ENCODE results near the gene ESRRB. TPM values are rescaled to one million over a fixed set of nuclear protein-coding genes. Genes with fewer than 3 reads are reported as not detected.

ESRRB gene
- polyA plus RNA-seq, 6 donors from 2014 or later: not detected

- no peak for ATAC-seq (ENCODE audit: low read depth in 2 of 2)
- H3K4me1 Mint-ChIP-seq: no peaks in the 10 kb centered on the region
- no peak overlapping the region for H3K27ac Mint-ChIP-seq
- no peaks in the 10 kb centered on the region for H3K36me3 Mint-ChIP-seq
- no peak for DNase-seq
- peak overlapping the region in 1 of 8 donors; percentile 35 for H3K4me3 Mint-ChIP-seq
- peaks cover 10 to 30% (median 15%) of the 10 kb centered on the region in 3 donors for H3K27me3 Mint-ChIP-seq
- no peaks in the 10 kb centered on the region for H3K9me3 Mint-ChIP-seq
Observed at GRCh38 chr14:76488551-76488950, 112.6 kb downstream of the ESRRB start.

DNA sequence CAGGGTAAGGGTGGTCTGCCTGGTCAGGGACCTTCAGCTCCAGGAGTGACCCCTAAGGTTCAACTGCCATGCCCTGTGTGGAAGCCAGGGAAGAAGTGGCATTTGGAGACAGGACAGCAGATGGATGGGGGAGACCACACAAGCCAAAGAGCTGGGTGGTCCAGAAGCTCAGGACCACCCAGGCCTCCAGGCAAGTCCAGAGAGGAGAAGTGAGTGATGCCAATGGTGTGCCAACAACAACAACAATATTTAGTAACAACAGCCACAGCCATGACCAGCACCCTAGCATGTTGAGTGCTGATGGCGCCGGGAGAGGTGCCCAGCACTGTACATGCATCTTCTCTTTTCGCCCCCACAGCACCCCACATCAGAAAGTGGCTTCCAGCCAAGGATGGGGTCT lies 113.7 kb downstream of the ESRRB start:
- Mint-ChIP-seq H3K4me3 (no peak overlapping the region), H3K27ac (no peak overlapping the region), H3K9me3 (no peaks in the 10 kb centered on the region), H3K4me1 (no peaks in the 10 kb centered on the region), H3K27me3 (peaks cover 13 to 30% (median 15%) of the 10 kb centered on the region in 3 donors), H3K36me3 (no peaks in the 10 kb centered on the region)
- DNase-seq (no peak), ATAC-seq (ENCODE audit: low read depth in 2 of 2) (no peak)

DNA sequence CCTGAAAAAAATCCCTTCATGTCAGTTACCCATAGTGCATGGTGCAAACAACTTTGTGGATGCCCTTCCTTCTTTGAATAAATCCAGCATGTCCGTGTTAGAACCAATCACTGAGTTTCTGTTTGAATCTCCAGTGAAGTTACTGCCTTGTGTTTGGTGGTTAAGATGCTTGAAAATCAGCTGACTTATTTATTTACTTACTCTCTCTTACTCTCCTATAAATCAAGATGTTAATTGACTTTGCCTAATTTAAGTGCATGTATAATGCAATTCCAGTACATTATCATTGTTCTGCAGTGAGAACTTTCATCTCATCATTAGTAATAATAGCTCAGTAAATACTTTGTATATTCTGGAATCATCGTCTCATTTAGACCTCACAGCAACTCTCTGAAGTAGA lies 114.2 kb downstream of the ESRRB start:
- Mint-ChIP-seq H3K36me3 (no peaks in the 10 kb centered on the region), H3K4me1 (no peaks in the 10 kb centered on the region), H3K9me3 (no peaks in the 10 kb centered on the region), H3K27ac (no peak overlapping the region), H3K27me3 (peaks cover 15 to 30% (median 17%) of the 10 kb centered on the region in 3 donors), H3K4me3 (no peak overlapping the region)
- DNase-seq (no peak), ATAC-seq (ENCODE audit: low read depth in 2 of 2) (no peak)

DNA sequence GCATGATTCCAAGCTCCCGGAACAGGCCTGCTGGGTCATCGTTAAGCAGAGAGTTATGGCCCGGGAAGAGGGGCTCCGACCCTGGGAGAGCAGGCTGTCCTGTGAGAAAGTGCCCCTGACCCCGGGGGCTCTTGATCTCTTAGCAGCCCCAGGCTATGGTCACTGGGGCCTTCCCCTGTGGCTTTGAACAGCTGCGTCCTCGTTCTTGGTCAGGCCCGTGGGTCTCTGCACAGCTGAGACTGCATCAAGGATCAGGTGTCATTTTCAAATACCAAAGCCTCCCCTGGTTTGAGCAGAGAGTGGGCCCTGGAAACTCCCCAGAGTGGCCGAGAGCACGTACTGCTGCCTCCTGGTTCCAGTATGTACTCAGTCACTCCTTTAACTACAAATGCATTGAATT lies 114.8 kb downstream of the ESRRB start:
- H3K27ac Mint-ChIP-seq: no peak overlapping the region
- no peaks in the 10 kb centered on the region for H3K36me3 Mint-ChIP-seq
- H3K4me1 Mint-ChIP-seq: no peaks in the 10 kb centered on the region
- H3K27me3 Mint-ChIP-seq: peaks cover 15 to 25% (median 17%) of the 10 kb centered on the region in 3 donors
- no peak for ATAC-seq (ENCODE audit: low read depth in 2 of 2)
- DNase-seq: no peak
- H3K4me3 Mint-ChIP-seq: no peak overlapping the region
- no peaks in the 10 kb centered on the region for H3K9me3 Mint-ChIP-seq

- no peak for ATAC-seq (ENCODE audit: low read depth in 2 of 2)
- Mint-ChIP-seq H3K4me1 (no peaks in the 10 kb centered on the region), H3K36me3 (no peaks in the 10 kb centered on the region), H3K27me3 (peaks cover 17 to 25% (median 21%) of the 10 kb centered on the region in 3 donors), H3K27ac (no peak overlapping the region), H3K4me3 (no peak overlapping the region), H3K9me3 (no peaks in the 10 kb centered on the region)
- DNase-seq: no peak
Observed at GRCh38 chr14:76491172-76491930, 115.4 kb downstream of the ESRRB start.

DNA sequence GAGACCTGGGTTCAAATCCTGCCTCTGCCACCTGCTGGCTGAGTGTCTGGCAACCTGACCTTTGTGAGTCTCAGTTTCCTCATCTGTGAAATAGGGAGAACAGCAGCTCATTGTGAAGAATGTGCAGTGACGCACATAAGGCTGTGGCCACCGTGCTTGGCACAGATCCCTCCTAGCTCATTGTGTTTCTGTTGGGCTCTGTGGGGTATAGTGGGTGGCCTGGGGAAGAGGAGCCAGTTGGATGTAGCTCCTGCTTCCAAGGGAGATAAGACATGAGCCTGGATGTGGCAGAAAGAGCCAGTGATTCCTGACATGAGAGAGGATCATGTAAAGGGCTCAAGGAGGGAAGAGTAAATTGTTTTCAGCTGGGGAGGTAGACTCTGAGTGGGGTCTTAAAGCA lies 120.0 kb downstream of the ESRRB start:
- ATAC-seq (ENCODE audit: low read depth in 2 of 2) (no peak), DNase-seq (no peak)
- Mint-ChIP-seq H3K4me3 (no peak overlapping the region), H3K9me3 (peaks cover 0 to 2% (median 0%) of the 10 kb centered on the region in 7 donors), H3K4me1 (no peaks in the 10 kb centered on the region), H3K36me3 (no peaks in the 10 kb centered on the region), H3K27ac (no peak overlapping the region), H3K27me3 (peaks cover 9 to 13% (median 12%) of the 10 kb centered on the region in 3 donors)

- no peaks in the 10 kb centered on the region for H3K4me1 Mint-ChIP-seq
- no peaks in the 10 kb centered on the region for H3K36me3 Mint-ChIP-seq
- ATAC-seq (ENCODE audit: low read depth in 2 of 2) (no peak), DNase-seq (no peak)
- H3K27ac Mint-ChIP-seq: no peak overlapping the region
- H3K4me3 Mint-ChIP-seq: no peak overlapping the region
- H3K9me3 Mint-ChIP-seq: peaks cover 0 to 2% (median 0%) of the 10 kb centered on the region in 7 donors
- H3K27me3 Mint-ChIP-seq: peaks cover 9 to 13% (median 12%) of the 10 kb centered on the region in 3 donors
Observed at GRCh38 chr14:76496595-76496994, 120.7 kb downstream of the ESRRB start.

DNA sequence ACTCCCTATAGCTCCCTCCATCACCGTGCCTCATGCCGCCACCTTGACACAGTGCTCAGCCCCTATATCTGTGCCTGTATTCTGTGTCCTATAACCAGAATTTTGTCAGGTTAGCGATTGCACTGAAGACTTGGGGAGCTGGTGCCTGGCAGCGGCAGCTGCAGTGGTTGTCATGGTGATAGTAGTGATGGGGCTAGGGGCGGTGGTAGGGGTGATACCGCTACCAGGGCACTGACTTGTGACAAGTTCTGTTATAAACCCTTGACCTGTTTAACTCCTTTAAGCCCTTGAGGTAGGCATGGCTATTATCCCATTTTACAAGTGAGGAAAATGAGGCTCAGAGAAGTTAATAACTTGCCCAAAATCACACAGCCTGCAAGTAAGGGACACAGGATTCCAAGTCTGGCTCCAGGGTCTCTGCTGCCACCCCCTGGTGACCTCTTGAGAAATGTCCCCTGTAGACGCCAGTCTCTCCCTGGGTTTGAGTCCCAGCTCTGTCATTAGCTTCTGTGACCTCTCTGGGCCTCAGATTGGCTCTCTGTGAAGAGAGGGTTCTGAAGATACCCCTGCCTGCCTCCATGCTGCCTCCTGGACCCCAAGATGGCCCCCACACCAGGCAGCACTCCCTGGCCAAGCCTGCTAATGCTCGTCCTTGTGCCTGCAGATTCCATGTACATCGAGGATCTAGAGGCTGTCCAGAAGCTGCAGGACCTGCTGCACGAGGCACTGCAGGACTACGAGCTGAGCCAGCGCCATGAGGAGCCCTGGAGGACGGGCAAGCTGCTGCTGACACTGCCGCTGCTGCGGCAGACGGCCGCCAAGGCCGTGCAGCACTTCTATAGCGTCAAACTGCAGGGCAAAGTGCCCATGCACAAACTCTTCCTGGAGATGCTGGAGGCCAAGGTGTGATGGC lies 121.9 kb downstream of the ESRRB start:
- H3K4me3 Mint-ChIP-seq: no peak overlapping the region
- H3K27ac Mint-ChIP-seq: no peak overlapping the region
- DNase-seq (no peak), ATAC-seq (ENCODE audit: low read depth in 2 of 2) (no peak)
- H3K4me1 Mint-ChIP-seq: no peaks in the 10 kb centered on the region
- peaks cover 0 to 2% (median 0%) of the 10 kb centered on the region in 7 donors for H3K9me3 Mint-ChIP-seq
- H3K27me3 Mint-ChIP-seq: peaks cover 9 to 18% (median 13%) of the 10 kb centered on the region in 3 donors
- no peaks in the 10 kb centered on the region for H3K36me3 Mint-ChIP-seq

- ATAC-seq (ENCODE audit: low read depth in 2 of 2) (no peak), DNase-seq (no peak)
- H3K9me3 Mint-ChIP-seq: peaks cover 0 to 2% (median 0%) of the 10 kb centered on the region in 7 donors
- no peaks in the 10 kb centered on the region for H3K4me1 Mint-ChIP-seq
- H3K36me3 Mint-ChIP-seq: no peaks in the 10 kb centered on the region
- H3K27me3 Mint-ChIP-seq: peaks cover 12 to 18% (median 14%) of the 10 kb centered on the region in 3 donors
- no peak overlapping the region for H3K4me3 Mint-ChIP-seq
- H3K27ac Mint-ChIP-seq: no peak overlapping the region
Observed at GRCh38 chr14:76498463-76498935, 122.6 kb downstream of the ESRRB start.

- Mint-ChIP-seq H3K9me3 (peaks cover 0 to 2% (median 0%) of the 10 kb centered on the region in 7 donors), H3K4me1 (no peaks in the 10 kb centered on the region)
- ATAC-seq (ENCODE audit: low read depth in 2 of 2): no peak
Observed at GRCh38 chr14:76498976-76499375, 123.0 kb downstream of the ESRRB start.

DNA sequence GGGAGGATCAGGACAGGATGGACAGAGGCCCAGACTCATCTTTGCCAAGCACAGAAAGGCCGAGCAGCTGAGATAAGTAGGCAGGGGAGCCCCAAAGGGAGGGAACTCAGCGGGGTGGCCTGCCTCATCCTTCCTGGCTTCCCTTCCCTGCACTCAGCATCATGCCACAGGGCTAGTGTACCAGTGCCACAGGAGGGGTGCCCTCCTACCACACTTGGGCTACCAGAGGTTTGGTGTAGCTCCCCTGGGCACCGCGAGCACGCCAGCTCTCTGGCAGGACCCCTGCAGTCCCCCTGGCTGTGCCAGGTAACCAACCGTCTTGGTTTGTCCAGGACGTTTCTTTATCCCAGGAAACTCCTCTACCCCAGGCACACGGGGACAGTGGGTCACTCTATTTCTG lies 123.5 kb downstream of the ESRRB start:
- peaks cover 18 to 20% (median 18%) of the 10 kb centered on the region in 3 donors for H3K27me3 Mint-ChIP-seq
- ATAC-seq (ENCODE audit: low read depth in 2 of 2) (no peak), DNase-seq (no peak)
- no peak overlapping the region for H3K27ac Mint-ChIP-seq
- no peaks in the 10 kb centered on the region for H3K36me3 Mint-ChIP-seq
- H3K4me3 Mint-ChIP-seq: no peak overlapping the region
- H3K9me3 Mint-ChIP-seq: peaks cover 0 to 2% (median 0%) of the 10 kb centered on the region in 7 donors
- H3K4me1 Mint-ChIP-seq: no peaks in the 10 kb centered on the region

More at GRCh38 chr14:76498976-76499375, 123.0 kb downstream of the ESRRB start:
- no peak for DNase-seq
- no peak overlapping the region for H3K4me3 Mint-ChIP-seq
- no peaks in the 10 kb centered on the region for H3K36me3 Mint-ChIP-seq
- H3K27me3 Mint-ChIP-seq: peaks cover 17 to 18% (median 18%) of the 10 kb centered on the region in 3 donors
- no peak overlapping the region for H3K27ac Mint-ChIP-seq

DNA sequence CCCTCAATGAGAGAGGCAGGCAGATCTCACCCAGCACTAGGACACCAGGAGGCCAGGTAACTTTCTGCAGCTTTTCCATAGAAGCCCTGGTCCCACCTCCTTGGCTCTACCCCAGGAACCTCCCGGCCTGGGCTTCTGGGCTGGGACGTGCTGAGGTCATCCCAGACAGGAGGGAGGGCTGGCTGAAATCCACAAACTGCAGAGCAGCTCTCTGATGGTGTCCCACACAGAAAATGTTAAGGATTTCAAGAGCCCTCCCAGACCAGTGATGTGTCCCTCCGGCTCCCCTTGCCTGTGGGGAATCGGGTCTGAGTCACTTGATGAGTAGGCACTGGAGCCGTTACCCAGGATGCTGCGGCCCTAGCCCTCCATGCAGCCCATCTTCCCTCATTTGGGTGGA lies 124.1 kb downstream of the ESRRB start:
- DNase-seq: no peak
- H3K4me1 Mint-ChIP-seq: no peaks in the 10 kb centered on the region
- ATAC-seq (ENCODE audit: low read depth in 2 of 2): no peak
- no peaks in the 10 kb centered on the region for H3K36me3 Mint-ChIP-seq
- no peak overlapping the region for H3K4me3 Mint-ChIP-seq
- no peak overlapping the region for H3K27ac Mint-ChIP-seq
- peaks cover 14 to 23% (median 18%) of the 10 kb centered on the region in 3 donors for H3K27me3 Mint-ChIP-seq
- peaks cover 0 to 2% (median 0%) of the 10 kb centered on the region in 7 donors for H3K9me3 Mint-ChIP-seq

GRCh38 chr14:76500480-76500879 lies 124.5 kb downstream of the ESRRB start:
- peaks cover 13 to 24% (median 19%) of the 10 kb centered on the region in 3 donors for H3K27me3 Mint-ChIP-seq
- no peak overlapping the region for H3K27ac Mint-ChIP-seq
- H3K4me1 Mint-ChIP-seq: no peaks in the 10 kb centered on the region
- H3K4me3 Mint-ChIP-seq: no peak overlapping the region
- no peaks in the 10 kb centered on the region for H3K36me3 Mint-ChIP-seq
- DNase-seq: no peak
- no peak for ATAC-seq (ENCODE audit: low read depth in 2 of 2)
- H3K9me3 Mint-ChIP-seq: peaks cover 0 to 2% (median 0%) of the 10 kb centered on the region in 7 donors
